ENCODE measurements around the gene TRPM8.

The TRPM8 gene

GRCh38 chr2:234027641-234028040 lies 110.5 kb downstream of the TRPM8 start:
- TF ChIP-seq POLR2AphosphoS5 (IDR thresholded peaks at IDR 0.05; ENCODE audit: low read depth) (no peak), REST (IDR thresholded peaks at IDR 0.05; ENCODE audit: insufficient replicate concordance, low read depth) (no peak), GABPA (IDR thresholded peaks at IDR 0.05; ENCODE audit: low read depth) (no peak), SPI1 (IDR thresholded peaks at IDR 0.05; ENCODE audit: borderline replicate concordance, low read depth) (no peak), CTCF (IDR thresholded peaks at IDR 0.05; ENCODE audit: insufficient read depth, low read length) (no peak)
- Histone ChIP-seq H3K27me3 (ENCODE audit: insufficient read depth, poor library complexity, severe bottlenecking) (peaks cover 16% of the 10 kb centered on the region), H3K27ac (replicated peaks) (no peak overlapping the region), H3K4me3 (replicated peaks; ENCODE audit: insufficient read depth, low read length) (no peak overlapping the region)
- DNase-seq (ENCODE audit: low read depth in 1 of 2, low spot score in 1 of 2) = no peak

GRCh38 chr2:234029150-234029733 lies 112.1 kb downstream of the TRPM8 start:
- Histone ChIP-seq H3K27ac (replicated peaks) (no peak overlapping the region), H3K4me3 (replicated peaks; ENCODE audit: insufficient read depth, low read length) (no peak overlapping the region), H3K27me3 (ENCODE audit: insufficient read depth, poor library complexity, severe bottlenecking) (peaks cover 17% of the 10 kb centered on the region)
- DNase-seq (ENCODE audit: low read depth in 1 of 2, low spot score in 1 of 2) = no peak
- no peak for TF ChIP-seq SPI1 (IDR thresholded peaks at IDR 0.05; ENCODE audit: borderline replicate concordance, low read depth)
- TF ChIP-seq CTCF (IDR thresholded peaks at IDR 0.05; ENCODE audit: insufficient read depth, low read length) = no peak
- TF ChIP-seq POLR2AphosphoS5 (IDR thresholded peaks at IDR 0.05; ENCODE audit: low read depth) = no peak
- TF ChIP-seq GABPA (IDR thresholded peaks at IDR 0.05; ENCODE audit: low read depth) = no peak
- no peak for TF ChIP-seq REST (IDR thresholded peaks at IDR 0.05; ENCODE audit: insufficient replicate concordance, low read depth)

GRCh38 chr2:234031207-234031606 lies 114.0 kb downstream of the TRPM8 start:
- Histone ChIP-seq H3K4me3 (replicated peaks; ENCODE audit: insufficient read depth, low read length) (no peak overlapping the region), H3K27me3 (ENCODE audit: insufficient read depth, poor library complexity, severe bottlenecking) (peaks cover 16% of the 10 kb centered on the region), H3K27ac (replicated peaks) (no peak overlapping the region)
- TF ChIP-seq GABPA (IDR thresholded peaks at IDR 0.05; ENCODE audit: low read depth) (no peak), CTCF (IDR thresholded peaks at IDR 0.05; ENCODE audit: insufficient read depth, low read length) (no peak)
- DNase-seq (ENCODE audit: low read depth in 1 of 2, low spot score in 1 of 2) = no peak

- TF ChIP-seq SPI1 (IDR thresholded peaks at IDR 0.05; ENCODE audit: borderline replicate concordance, low read depth) (no peak), CTCF (IDR thresholded peaks at IDR 0.05; ENCODE audit: insufficient read depth, low read length) (no peak), GABPA (IDR thresholded peaks at IDR 0.05; ENCODE audit: low read depth) (no peak), REST (IDR thresholded peaks at IDR 0.05; ENCODE audit: insufficient replicate concordance, low read depth) (no peak), POLR2AphosphoS5 (IDR thresholded peaks at IDR 0.05; ENCODE audit: low read depth) (no peak)
- no peak for DNase-seq (ENCODE audit: low read depth in 1 of 2, low spot score in 1 of 2)
- no peak overlapping the region for H3K27ac ChIP-seq (replicated peaks)
- peaks cover 16% of the 10 kb centered on the region for H3K27me3 ChIP-seq (ENCODE audit: insufficient read depth, poor library complexity, severe bottlenecking)
- no peak overlapping the region for H3K4me3 ChIP-seq (replicated peaks; ENCODE audit: insufficient read depth, low read length)
Measured at GRCh38 chr2:234032279-234032856, 115.2 kb downstream of the TRPM8 start.

Data from HL-60 (cell line).